GM12878 (cell line): ENCODE data around the gene CIB4. TPM values are rescaled to one million over a fixed set of nuclear protein-coding genes. Genes with fewer than 3 reads are reported as not detected.

Experiments used
- ATAC-seq: fragments of 200-7000 bp; cut with Tn5 transposase; 3 replicates; pipeline ENCODE4 v1.9.1; 2020; ENCODE audit warnings: mild to moderate bottlenecking, moderate library complexity
- BruUV-seq: library from RNA; stranded (reverse); fragments of 400-500 nt; replicated peaks from 2 replicates; lab custom pipeline; 2021; lab: Mats Ljungman, UMichigan
- CTCF ChIA-PET: fragments of 300-600 bp; sonication (Branson Sonifier 250); formaldehyde crosslinking; extraction: SDS; loops from one replicate; lab custom pipeline; 2021; ENCODE audit warnings: inconsistent platforms; lab: Yijun Ruan, JAX
- POLR2A ChIA-PET: fragments of 350-600 bp; formaldehyde crosslinking; extraction: SDS; loops from one replicate; lab custom pipeline; 2021; ENCODE audit warnings: inconsistent platforms; lab: Charles Lee
- RAD21 ChIA-PET: fragments of 300-600 bp; sonication (Branson Sonifier 250); formaldehyde crosslinking; loops from one replicate; lab custom pipeline; 2023; ENCODE audit warnings: antibody characterized with exemption; ENCODE audit not compliant: unreplicated experiment; lab: Charles Lee
- SMC1A ChIA-PET: fragments of 300-600 bp; sonication (Branson Sonifier 250); formaldehyde crosslinking; loops from one replicate; lab custom pipeline; 2023; ENCODE audit not compliant: unreplicated experiment, uncharacterized antibody; lab: Charles Lee
- DNase-seq: peaks from one replicate; pipeline ENCODE4 v3.0.0-alpha.2; 2011; ENCODE audit warnings: low read depth, low spot score
- FAIRE-seq: peaks from 3 replicates; lab custom pipeline; 2011; peaks lifted over from hg19 to GRCh38; lab: Jason Lieb, UNC
- H2AFZ ChIP-seq: 2 replicates; pipeline ENCODE4 v1.6.0; 2011; ENCODE audit warnings: low read depth, low read length, control low read depth; ENCODE audit not compliant: control insufficient read depth
- H3K27ac ChIP-seq: 2 replicates; pipeline ENCODE4 v1.5.1; 2011; ENCODE audit warnings: control low read depth; ENCODE audit not compliant: control insufficient read depth, insufficient read depth
- H3K27me3 ChIP-seq, 2 experiments: replicated peaks in 1 of 2; 2 replicates each; pipeline versions ENCODE4 v1.6.0 to v1.6.1; 2011; ENCODE audit warnings: low read length in 1 of 2; ENCODE audit not compliant: control insufficient read depth in 2 of 2, insufficient read depth in 2 of 2
- H3K36me3 ChIP-seq, 2 experiments: 2 replicates each; pipeline ENCODE4 v1.5.1; 2011; ENCODE audit warnings: low read length in 1 of 2; ENCODE audit not compliant: control insufficient read depth in 2 of 2, insufficient read depth in 2 of 2
- H3K4me1 ChIP-seq: 2 replicates; pipeline ENCODE4 v1.6.1; 2011; ENCODE audit warnings: mild to moderate bottlenecking, low read length, moderate library complexity, mixed read lengths; ENCODE audit not compliant: control insufficient read depth, insufficient read depth
- H3K4me2 ChIP-seq: 2 replicates; pipeline ENCODE4 v1.6.0; 2011; ENCODE audit warnings: control low read depth; ENCODE audit not compliant: control insufficient read depth, insufficient read depth
- H3K4me3 ChIP-seq: fragments of 200-600 bp; sonication (generic); 2 replicates; pipeline ENCODE4 v1.5.1; 2016
- H3K79me2 ChIP-seq: 2 replicates; pipeline ENCODE4 v1.6.0; 2011; ENCODE audit warnings: low read length; ENCODE audit not compliant: control insufficient read depth, insufficient read depth
- H3K9ac ChIP-seq: 2 replicates; pipeline ENCODE4 v1.8.0; 2011; ENCODE audit warnings: low read length, control low read depth, mixed read lengths; ENCODE audit not compliant: control insufficient read depth, insufficient read depth
- H3K9me3 ChIP-seq: replicated peaks from 3 replicates; pipeline ENCODE4 v1.5.1; 2011; ENCODE audit warnings: mild to moderate bottlenecking, low read length; ENCODE audit not compliant: control insufficient read depth, insufficient read depth
- H4K20me1 ChIP-seq: 2 replicates; pipeline ENCODE4 v1.6.0; 2011; ENCODE audit not compliant: control insufficient read depth, insufficient read depth
- CBFB ChIP-seq: IDR thresholded peaks from 2 replicates; pipeline ENCODE4 v1.6.1; 2016; ENCODE audit warnings: antibody characterized with exemption, low read depth
- HSF1 ChIP-seq: fragments of 150-350 bp; IDR thresholded peaks from 2 replicates; pipeline ENCODE4 v1.6.1; 2014; ENCODE audit warnings: mild to moderate bottlenecking, low read depth, low read length
- KDM1A ChIP-seq: fragments of 200-600 bp; sonication (generic); IDR thresholded peaks from 2 replicates; pipeline ENCODE4 v1.6.1; 2016; ENCODE audit warnings: borderline replicate concordance
- STAT1 ChIP-seq: fragments of 450-650 bp; conservative IDR thresholded peaks from 2 replicates; pipeline ENCODE4 v1.6.1; 2014; ENCODE audit warnings: antibody characterized with exemption, mild to moderate bottlenecking
- TARDBP ChIP-seq: IDR thresholded peaks from 2 replicates; pipeline ENCODE4 v1.6.1; 2016; ENCODE audit warnings: borderline replicate concordance
- ZNF24 ChIP-seq: fragments of 450-650 bp; IDR thresholded peaks from 2 replicates; pipeline ENCODE4 v1.6.1; 2017; ENCODE audit warnings: antibody characterized with exemption, mild to moderate bottlenecking
- WGBS: methylation state at CpG from one replicate; pipeline ENCODE4 v1.1.6; 2016; ENCODE audit warnings: low lambda C conversion rate; ENCODE audit not compliant: insufficient replicate concordance, insufficient coverage; ENCODE audit errors: missing lambda C conversion rate; 5-methylcytosine and 5-hydroxymethylcytosine counted together
- in situ Hi-C: fragments of 300-500 bp; cut with MboI; formaldehyde crosslinking; loops from 9 replicates; pipeline ENCODE4 v1.14.3; 2018; ENCODE audit warnings: mixed read lengths
- intact Hi-C: fragments of 100-400 bp; cut with micrococcal nuclease; formaldehyde crosslinking; loops from one replicate; pipeline ENCODE4 v1.14.2; 2022; ENCODE audit not compliant: unreplicated experiment
- polyA plus RNA-seq, 11 experiments: library from polyadenylated mRNA; depleted of rRNA in 4 of 11; unstranded in 6 of 11; stranded (reverse) in 5 of 11; fragments of >200 nt; fragmentation: Nextera tagmentation in 4 of 11; fragmentation: Illumina TruSeq in 1 of 11; extraction: Ambion mirVana in 4 of 11; extraction: Trizol in 1 of 11; gene quantifications; 1 replicate in 1 of 11; 2 replicates in 10 of 11; pipeline versions ENCODE4 v1.2.1 to v1.2.3, GENCODE V29; 2011 to 2016; ENCODE audit warnings: inconsistent platforms in 2 of 11, missing spikeins in 2 of 11, low read depth in 1 of 11
- total RNA-seq, 4 experiments: library from RNA; depleted of rRNA in 3 of 4; stranded (reverse); fragments of >200 nt in 3 of 4; fragmentation: Illumina TruSeq in 1 of 4; extraction: Trizol in 1 of 4; gene quantifications; 2 replicates each; pipeline versions ENCODE4 v1.2.1 to v1.2.3, GENCODE V29; 2013 to 2021

Gene CIB4
- total and polyA plus RNA-seq, 10 of the 15 experiments (the other 5 are each of a cell fraction or from before 2014, with no cell fraction given): not detected

- Histone ChIP-seq H3K4me1 (no peaks in the 10 kb centered on the region), H2AFZ (no peak overlapping the region), H3K79me2 (no peaks in the 10 kb centered on the region), H3K27ac (no peak overlapping the region), H3K9me3 (no peaks in the 10 kb centered on the region; the same call in 2 of the 3 replicates), H3K27me3 (peaks cover 0 to 11% of the 10 kb centered on the region in 2 experiments), H3K36me3 (no peaks in the 10 kb centered on the region)
- DNase-seq (no peak), FAIRE-seq (no peak)
- no TSS peak for BruUV-seq
- CTCF ChIA-PET: no interaction called here
- RAD21 ChIA-PET: no interaction called here
- in situ Hi-C loops (no loop called here), intact Hi-C loops (no loop called here)
- 7% methylated on average over 14 of the region's 14 CpGs for WGBS
- SMC1A ChIA-PET: no interaction called here
- TF ChIP-seq TARDBP (no peak), ZNF24 (no peak), STAT1 (no peak), KDM1A (no peak), CBFB (no peak), HSF1 (no peak)
- TF ChIP-seq, all 136 proteins: peak for 0
- ATAC-seq: no peak
- H3K4me2 ChIP-seq: no peak overlapping the region
- no peak overlapping the region for H3K4me3 ChIP-seq
- H4K20me1 ChIP-seq: no peaks in the 10 kb centered on the region
- POLR2A ChIA-PET: no interaction called here
- H3K9ac ChIP-seq: no peak overlapping the region
These were observed 33.0 kb upstream of the CIB4 start for GRCh38 chr2:26674002-26674751.
